Karpas-422 (cell line): ENCODE data around the gene OR52E1. TPM values are rescaled to one million over a fixed set of nuclear protein-coding genes. Genes with fewer than 3 reads are reported as not detected.

Experiments
- DNase-seq: peaks from one replicate; pipeline ENCODE4 v3.0.0-alpha.2; 2015
- H2AFZ ChIP-seq: fragments of 200-600 bp; sonication (generic); 2 replicates; pipeline ENCODE4 v1.6.1; 2014; ENCODE audit warnings: antibody characterized with exemption, low read length, mixed read lengths
- H3K27ac ChIP-seq: fragments of 200-600 bp; sonication (generic); 2 replicates; pipeline ENCODE4 v1.5.1; 2014; ENCODE audit warnings: mild to moderate bottlenecking, low read length, moderate library complexity
- H3K27me3 ChIP-seq: fragments of 200-600 bp; sonication (generic); 2 replicates; pipeline ENCODE4 v1.6.1; 2014; ENCODE audit warnings: low read length, mixed read lengths
- H3K36me3 ChIP-seq: fragments of 200-600 bp; sonication (generic); 2 replicates; pipeline ENCODE4 v1.6.1; 2014; ENCODE audit warnings: low read length, mixed read lengths; ENCODE audit not compliant: insufficient read depth
- H3K4me1 ChIP-seq: fragments of 200-600 bp; sonication (generic); 2 replicates; pipeline ENCODE4 v1.6.1; 2014; ENCODE audit warnings: mild to moderate bottlenecking, low read length, mixed read lengths
- H3K4me2 ChIP-seq: fragments of 200-600 bp; sonication (generic); 2 replicates; pipeline ENCODE4 v1.6.1; 2014; ENCODE audit warnings: low read length, low read depth, mild to moderate bottlenecking; ENCODE audit not compliant: poor library complexity, severe bottlenecking
- H3K4me3 ChIP-seq: fragments of 200-600 bp; sonication (generic); 2 replicates; pipeline ENCODE4 v1.5.1; 2014; ENCODE audit warnings: mild to moderate bottlenecking, antibody characterized with exemption, low read length, mixed read lengths
- H3K79me2 ChIP-seq: fragments of 200-600 bp; sonication (generic); 2 replicates; pipeline ENCODE4 v1.6.1; 2014; ENCODE audit warnings: mild to moderate bottlenecking, low read length, mixed read lengths
- H3K9ac ChIP-seq: fragments of 200-600 bp; sonication (generic); 2 replicates; pipeline ENCODE4 v1.6.0; 2014; ENCODE audit warnings: low read length
- H3K9me2 ChIP-seq: fragments of 200-600 bp; sonication (generic), shearing (Covaris generic); replicated peaks from 2 replicates; pipeline ENCODE4 v1.6.0; 2014; ENCODE audit warnings: mild to moderate bottlenecking, low read length, moderate library complexity; ENCODE audit not compliant: insufficient read depth
- H3K9me3 ChIP-seq: fragments of 300-700, 200-600 bp; sonication (generic); 2 replicates; pipeline ENCODE4 v1.6.1; 2014; ENCODE audit warnings: low read length, mixed read lengths
- H4K20me1 ChIP-seq: fragments of 200-600 bp; sonication (generic); 2 replicates; pipeline ENCODE4 v1.6.1; 2014; ENCODE audit warnings: mild to moderate bottlenecking, antibody characterized with exemption, low read length, low read depth; ENCODE audit not compliant: insufficient read depth
- total RNA-seq: library from RNA; depleted of rRNA; stranded (reverse); fragments of >200 nt; shearing (Covaris generic); gene quantifications from 2 replicates; pipeline ENCODE4 v1.2.3, GENCODE V29; 2014; ENCODE audit warnings: low replicate concordance; rRNA removed

OR52E1 gene
- total RNA-seq, result not detected in 2 replicates

- H3K9me2 ChIP-seq, result no peaks in the 10 kb centered on the region
- H3K9me3 ChIP-seq, result no peaks in the 10 kb centered on the region
- H3K36me3 ChIP-seq, result no peaks in the 10 kb centered on the region
- H4K20me1 ChIP-seq, result no peaks in the 10 kb centered on the region
- no peaks in the 10 kb centered on the region for H3K79me2 ChIP-seq
- no peak within 1 kb of the TSS for H3K27ac ChIP-seq
- no peaks in the 10 kb centered on the region for H3K27me3 ChIP-seq
- no peak within 1 kb of the TSS for H3K4me2 ChIP-seq
- H2AFZ ChIP-seq, result no peak within 1 kb of the TSS
- no peaks in the 10 kb centered on the region for H3K4me1 ChIP-seq
- DNase-seq, result no peak
- no peak within 1 kb of the TSS for H3K9ac ChIP-seq
- no peak within 1 kb of the TSS for H3K4me3 ChIP-seq
Observed at GRCh38 chr11:5069272-5069671, at the start of gene OR52E1. Gene OR52E1, plus strand, starts transcription at chr11:5069572.

GRCh38 chr11:5021996-5022395, 47.4 kb upstream of the OR52E1 start:
- H2AFZ ChIP-seq, result no peak overlapping the region
- no peak overlapping the region for H3K4me2 ChIP-seq
- H3K9me3 ChIP-seq, result peaks cover 18% of the 10 kb centered on the region
- no peak overlapping the region for H3K4me3 ChIP-seq
- H4K20me1 ChIP-seq, result no peaks in the 10 kb centered on the region
- no peaks in the 10 kb centered on the region for H3K27me3 ChIP-seq
- no peaks in the 10 kb centered on the region; the same call in 1 of the 2 replicates for H3K9me2 ChIP-seq
- H3K4me1 ChIP-seq, result no peaks in the 10 kb centered on the region
- DNase-seq, result no peak
- H3K36me3 ChIP-seq, result no peaks in the 10 kb centered on the region
- H3K27ac ChIP-seq, result no peak overlapping the region
- H3K79me2 ChIP-seq, result no peaks in the 10 kb centered on the region
- H3K9ac ChIP-seq, result no peak overlapping the region

- Histone ChIP-seq H3K9ac (no peak overlapping the region), H3K9me3 (no peaks in the 10 kb centered on the region), H4K20me1 (no peaks in the 10 kb centered on the region), H3K4me2 (no peak overlapping the region), H2AFZ (no peak overlapping the region), H3K4me1 (no peaks in the 10 kb centered on the region), H3K79me2 (no peaks in the 10 kb centered on the region), H3K36me3 (no peaks in the 10 kb centered on the region), H3K4me3 (no peak overlapping the region), H3K27me3 (no peaks in the 10 kb centered on the region), H3K9me2 (no peaks in the 10 kb centered on the region), H3K27ac (no peak overlapping the region)
- DNase-seq, result no peak
Observed at GRCh38 chr11:5036669-5037068, 32.7 kb upstream of the OR52E1 start.

DNA sequence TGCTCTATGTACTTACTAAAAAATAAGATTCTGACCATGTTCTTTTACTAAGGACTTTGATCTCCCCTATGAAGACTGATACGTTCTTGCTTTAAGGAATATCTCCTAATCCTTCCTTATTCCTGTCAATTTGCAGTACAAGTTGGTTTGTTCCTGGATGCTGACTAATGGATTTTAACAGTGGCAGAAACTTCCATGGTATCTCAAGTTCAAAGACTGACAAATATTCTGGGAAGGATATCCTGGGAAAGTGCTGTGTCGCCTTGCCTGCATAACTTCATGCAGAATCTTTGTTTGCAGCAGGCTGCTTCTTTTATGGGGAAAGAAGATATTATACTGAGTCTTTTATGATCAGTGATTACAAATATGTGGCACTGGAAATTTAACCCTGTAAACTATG, 31.4 kb upstream of the OR52E1 start:
- H3K79me2 ChIP-seq, result no peaks in the 10 kb centered on the region
- no peak overlapping the region for H3K4me2 ChIP-seq
- H3K27ac ChIP-seq, result no peak overlapping the region
- H3K9ac ChIP-seq, result no peak overlapping the region
- no peaks in the 10 kb centered on the region for H3K27me3 ChIP-seq
- H3K4me3 ChIP-seq, result no peak overlapping the region
- H2AFZ ChIP-seq, result no peak overlapping the region
- no peak for DNase-seq
- no peaks in the 10 kb centered on the region for H4K20me1 ChIP-seq
- H3K9me3 ChIP-seq, result no peaks in the 10 kb centered on the region
- no peaks in the 10 kb centered on the region for H3K36me3 ChIP-seq
- no peaks in the 10 kb centered on the region for H3K4me1 ChIP-seq
- H3K9me2 ChIP-seq, result no peaks in the 10 kb centered on the region

DNA sequence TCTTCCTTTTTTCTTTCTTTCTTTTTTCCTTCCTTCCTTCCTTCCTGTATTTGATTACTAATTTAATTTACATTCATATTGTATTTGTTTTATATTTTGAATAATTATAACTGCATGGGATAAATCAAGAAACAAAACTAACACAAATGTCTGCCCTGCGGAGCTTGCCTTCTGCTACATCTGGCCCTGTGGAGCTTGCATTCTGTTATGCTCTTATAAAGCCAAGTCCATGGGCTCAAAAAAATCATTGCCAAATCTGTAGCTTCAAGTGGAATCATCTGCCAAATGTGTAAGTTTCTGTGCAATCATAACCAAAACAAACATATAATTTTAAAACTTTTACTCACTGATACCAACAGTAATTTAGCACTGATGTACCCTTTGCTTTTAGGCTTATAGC, 31.0 kb upstream of the OR52E1 start:
- Histone ChIP-seq H3K27ac (no peak overlapping the region), H2AFZ (no peak overlapping the region), H3K36me3 (no peaks in the 10 kb centered on the region), H3K4me3 (no peak overlapping the region), H4K20me1 (no peaks in the 10 kb centered on the region), H3K79me2 (no peaks in the 10 kb centered on the region), H3K4me2 (no peak overlapping the region), H3K4me1 (no peaks in the 10 kb centered on the region), H3K9me2 (no peaks in the 10 kb centered on the region), H3K9me3 (no peaks in the 10 kb centered on the region), H3K9ac (no peak overlapping the region), H3K27me3 (no peaks in the 10 kb centered on the region)
- DNase-seq, result no peak

- Histone ChIP-seq H3K9me2 (no peaks in the 10 kb centered on the region), H3K27me3 (no peaks in the 10 kb centered on the region), H3K4me1 (no peaks in the 10 kb centered on the region), H3K9ac (no peak overlapping the region), H4K20me1 (no peaks in the 10 kb centered on the region), H3K4me3 (no peak overlapping the region), H3K36me3 (no peaks in the 10 kb centered on the region), H3K4me2 (no peak overlapping the region), H3K9me3 (no peaks in the 10 kb centered on the region), H3K79me2 (no peaks in the 10 kb centered on the region), H3K27ac (no peak overlapping the region), H2AFZ (no peak overlapping the region)
- DNase-seq, result no peak
Observed at GRCh38 chr11:5040876-5041275, 28.5 kb upstream of the OR52E1 start.

GRCh38 chr11:5042091-5042490, 27.3 kb upstream of the OR52E1 start:
- Histone ChIP-seq H3K4me3 (no peak overlapping the region), H3K9ac (no peak overlapping the region), H4K20me1 (no peaks in the 10 kb centered on the region), H3K27me3 (no peaks in the 10 kb centered on the region), H3K4me1 (no peaks in the 10 kb centered on the region), H3K9me2 (no peaks in the 10 kb centered on the region), H3K27ac (no peak overlapping the region), H3K36me3 (no peaks in the 10 kb centered on the region), H3K4me2 (no peak overlapping the region), H3K9me3 (no peaks in the 10 kb centered on the region), H3K79me2 (no peaks in the 10 kb centered on the region), H2AFZ (no peak overlapping the region)
- DNase-seq, result no peak

- Histone ChIP-seq H3K27me3 (no peaks in the 10 kb centered on the region), H3K36me3 (no peaks in the 10 kb centered on the region), H2AFZ (no peak overlapping the region), H4K20me1 (no peaks in the 10 kb centered on the region), H3K4me2 (no peak overlapping the region), H3K9me3 (no peaks in the 10 kb centered on the region), H3K4me3 (no peak overlapping the region), H3K79me2 (no peaks in the 10 kb centered on the region), H3K4me1 (no peaks in the 10 kb centered on the region), H3K9ac (no peak overlapping the region), H3K9me2 (no peaks in the 10 kb centered on the region), H3K27ac (no peak overlapping the region)
- no peak for DNase-seq
Observed at GRCh38 chr11:5043380-5043779, 26.0 kb upstream of the OR52E1 start.

DNA sequence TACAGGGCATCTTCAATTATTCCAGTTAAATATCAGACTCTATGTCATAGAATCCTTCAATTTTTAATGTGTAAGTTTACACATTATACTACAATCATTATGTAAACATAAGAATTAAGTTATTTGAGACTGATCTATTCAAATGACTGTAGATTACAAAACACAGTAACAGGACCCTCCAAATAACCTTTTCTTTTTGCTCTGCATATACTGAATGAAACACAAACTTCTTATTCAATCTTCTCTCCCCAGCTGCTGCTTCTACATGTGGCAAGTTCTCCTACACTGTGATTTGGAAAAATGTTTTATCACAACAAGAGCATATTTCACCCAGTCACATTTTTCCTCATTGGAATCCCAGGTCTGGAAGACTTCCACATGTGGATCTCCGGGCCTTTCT, 23.1 kb upstream of the OR52E1 start, which contains the start of gene OR52J3:
TSS of gene OR52J3 (plus strand) at position 301 of the 400 bp plus-strand sequence. CDS start at position 301, 0 bp downstream.
- no peak within 1 kb of the TSS for H3K4me2 ChIP-seq
- H3K79me2 ChIP-seq, result no peaks in the 10 kb centered on the region
- H3K9me3 ChIP-seq, result no peaks in the 10 kb centered on the region
- no peaks in the 10 kb centered on the region for H3K4me1 ChIP-seq
- no peaks in the 10 kb centered on the region for H4K20me1 ChIP-seq
- no peak within 1 kb of the TSS for H3K9ac ChIP-seq
- no peak for DNase-seq
- no peaks in the 10 kb centered on the region for H3K9me2 ChIP-seq
- H3K36me3 ChIP-seq, result no peaks in the 10 kb centered on the region
- H3K27ac ChIP-seq, result no peak within 1 kb of the TSS
- no peak within 1 kb of the TSS for H3K4me3 ChIP-seq
- no peaks in the 10 kb centered on the region for H3K27me3 ChIP-seq
- no peak within 1 kb of the TSS for H2AFZ ChIP-seq
